PC-3 (cell line): ENCODE data around the gene C1QL2. TPM values are rescaled to one million over a fixed set of nuclear protein-coding genes. Genes with fewer than 3 reads are reported as not detected.

ENCODE experiments used
- ATAC-seq: fragments of 200-7000 bp; cut with Tn5 transposase; 2 replicates; pipeline ENCODE4 v1.9.1; 2020; ENCODE audit warnings: mild to moderate bottlenecking, moderate library complexity
- BruUV-seq: library from RNA; stranded (reverse); fragments of 400-500 nt; replicated peaks from 2 replicates; lab custom pipeline; 2021; lab: Mats Ljungman, UMichigan
- CTCF ChIA-PET: fragments of 300-600 bp; sonication (Branson Sonifier 250); formaldehyde crosslinking; loops from one replicate; lab custom pipeline; 2022; ENCODE audit warnings: antibody characterized with exemption; lab: Charles Lee
- POLR2A ChIA-PET: fragments of 300-600 bp; sonication (Branson Sonifier 250); formaldehyde crosslinking; loops from one replicate; lab custom pipeline; 2022; ENCODE audit warnings: antibody characterized with exemption; ENCODE audit not compliant: unreplicated experiment; lab: Charles Lee
- DNase-seq: peaks from one replicate; pipeline ENCODE4 v3.0.0-alpha.2; 2015
- H2AFZ ChIP-seq: fragments of 300-600 bp; sonication (generic); 2 replicates; pipeline ENCODE4 v1.6.0; 2016; ENCODE audit warnings: antibody characterized with exemption, low read length
- H3F3A ChIP-seq: fragments of 300-600 bp; sonication (generic); one replicate; pipeline ENCODE4 v1.6.0; 2017; ENCODE audit warnings: antibody characterized with exemption, low read length, control low read depth, mild to moderate bottlenecking; ENCODE audit not compliant: unreplicated experiment
- H3K27ac ChIP-seq: fragments of 300-600 bp; sonication (generic); 2 replicates; pipeline ENCODE4 v1.5.1; 2016; ENCODE audit warnings: mild to moderate bottlenecking, low read length
- H3K27me3 ChIP-seq: fragments of 300-600 bp; sonication (generic); 2 replicates; pipeline ENCODE4 v1.6.1; 2016; ENCODE audit warnings: low read length, mixed read lengths
- H3K36me3 ChIP-seq: fragments of 300-600 bp; sonication (generic); 2 replicates; pipeline ENCODE4 v1.6.1; 2016; ENCODE audit warnings: low read depth, mixed run types, low read length, mixed read lengths
- H3K4me1 ChIP-seq: fragments of 300-600 bp; sonication (generic); 2 replicates; pipeline ENCODE4 v1.5.1; 2016; ENCODE audit warnings: low read length; ENCODE audit not compliant: insufficient read depth
- H3K4me2 ChIP-seq: fragments of 300-600 bp; sonication (generic); 2 replicates; pipeline ENCODE4 v1.6.0; 2016; ENCODE audit warnings: low read length
- H3K4me3 ChIP-seq: fragments of 300-600 bp; sonication (generic); 2 replicates; pipeline ENCODE4 v1.5.1; 2016; ENCODE audit warnings: mild to moderate bottlenecking, low read length, mixed read lengths
- H3K79me2 ChIP-seq: fragments of 300-600 bp; sonication (generic); 2 replicates; pipeline ENCODE4 v1.6.1; 2017; ENCODE audit warnings: low read length, mixed read lengths
- H3K9ac ChIP-seq: fragments of 300-600 bp; sonication (generic); 2 replicates; pipeline ENCODE4 v1.6.0; 2016; ENCODE audit warnings: mild to moderate bottlenecking, low read length
- H3K9me2 ChIP-seq: fragments of 300-600 bp; sonication (generic); replicated peaks from 2 replicates; pipeline ENCODE4 v1.6.1; 2016; ENCODE audit warnings: mixed run types, low read length, mixed read lengths
- H3K9me3 ChIP-seq: fragments of 300-600 bp; sonication (generic); 2 replicates; pipeline ENCODE4 v1.6.1; 2016; ENCODE audit warnings: low read length, mixed read lengths
- H4K20me1 ChIP-seq: fragments of 300-600 bp; sonication (generic); 2 replicates; pipeline ENCODE4 v1.6.1; 2016; ENCODE audit warnings: low read length, mixed read lengths
- EZH2 ChIP-seq: fragments of 300-600 bp; sonication (generic); IDR thresholded peaks from one replicate; pipeline ENCODE4 v1.6.1; 2017; ENCODE audit warnings: antibody characterized with exemption, mild to moderate bottlenecking, low read length; ENCODE audit not compliant: unreplicated experiment
- EZH2phosphoT487 ChIP-seq: fragments of 300-600 bp; sonication (generic); IDR thresholded peaks from 2 replicates; pipeline ENCODE4 v1.6.1; 2018; ENCODE audit warnings: mild to moderate bottlenecking, antibody characterized with exemption, low read length, borderline replicate concordance
- intact Hi-C: fragments of 100-400 bp; cut with micrococcal nuclease; formaldehyde crosslinking; loops from 2 replicates; pipeline ENCODE4 v1.9.0; 2023
- total RNA-seq: library from RNA; depleted of rRNA; stranded (reverse); fragments of >200 nt; gene quantifications from 2 replicates; pipeline ENCODE4 v1.2.3, GENCODE V29; 2014
- TF ChIP-seq, protein P1 (sequence below): fragments of 300-600 bp; sonication (generic); conservative IDR thresholded peaks from 2 replicates; pipeline ENCODE4 v1.5.1; 2017; ENCODE audit warnings: antibody characterized with exemption, low read depth, mild to moderate bottlenecking, low read length

Gene C1QL2
- total RNA-seq, 1 experiment from 2014 or later = not detected

DNA sequence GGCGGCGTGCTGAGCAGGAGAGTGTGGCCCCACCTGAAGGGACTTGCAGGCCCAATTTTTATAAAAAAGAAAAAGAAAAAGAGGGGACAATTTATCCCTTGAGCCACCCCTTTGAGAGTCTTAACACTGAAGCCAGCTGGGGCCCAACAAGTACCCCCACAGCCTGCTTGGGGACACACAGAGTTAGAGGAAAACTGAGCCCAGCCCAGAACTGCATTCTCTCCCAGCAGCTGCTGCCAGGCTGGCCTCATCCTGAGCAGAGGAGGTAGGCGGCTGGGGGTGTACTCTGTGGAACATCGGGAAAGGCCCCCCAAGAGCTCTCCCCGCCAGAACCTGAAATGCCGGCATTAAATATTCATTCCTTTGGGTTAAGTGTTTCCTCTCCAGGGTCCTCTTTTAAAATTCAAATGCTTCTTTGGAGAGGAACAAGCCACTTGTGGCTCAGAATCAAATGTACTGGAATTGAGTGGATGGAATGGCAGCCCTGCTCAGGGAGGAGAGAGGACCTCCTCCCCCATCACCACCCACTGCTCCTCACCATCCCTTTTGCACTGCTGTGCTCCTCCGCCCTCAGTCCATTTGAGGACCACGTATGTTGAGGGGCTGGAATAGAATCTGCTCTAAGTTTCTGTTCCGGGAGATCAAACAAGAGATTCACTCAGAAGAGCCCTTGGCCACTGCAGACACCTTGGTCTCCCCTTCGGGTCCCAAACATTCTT is 45.6 kb downstream of the C1QL2 start:
- H3K27me3 ChIP-seq = peaks cover 12% of the 10 kb centered on the region; the same call in 1 of the 2 replicates
- no peak overlapping the region for H3K4me3 ChIP-seq
- H2AFZ ChIP-seq = no peak overlapping the region
- peaks cover 20% of the 10 kb centered on the region for H3K9me3 ChIP-seq
- no peaks in the 10 kb centered on the region for H3F3A ChIP-seq
- BruUV-seq = no TSS peak
- 0 out of 2 replicates have a peak, but pooled peaks cover 3% of the 10 kb centered on the region for H3K4me1 ChIP-seq
- H3K9ac ChIP-seq = no peak overlapping the region
- no peaks in the 10 kb centered on the region for H4K20me1 ChIP-seq
- no peaks in the 10 kb centered on the region for H3K79me2 ChIP-seq
- TF ChIP-seq EZH2phosphoT487 (no peak), EZH2 (no peak)
- TF ChIP-seq, protein P1, sequence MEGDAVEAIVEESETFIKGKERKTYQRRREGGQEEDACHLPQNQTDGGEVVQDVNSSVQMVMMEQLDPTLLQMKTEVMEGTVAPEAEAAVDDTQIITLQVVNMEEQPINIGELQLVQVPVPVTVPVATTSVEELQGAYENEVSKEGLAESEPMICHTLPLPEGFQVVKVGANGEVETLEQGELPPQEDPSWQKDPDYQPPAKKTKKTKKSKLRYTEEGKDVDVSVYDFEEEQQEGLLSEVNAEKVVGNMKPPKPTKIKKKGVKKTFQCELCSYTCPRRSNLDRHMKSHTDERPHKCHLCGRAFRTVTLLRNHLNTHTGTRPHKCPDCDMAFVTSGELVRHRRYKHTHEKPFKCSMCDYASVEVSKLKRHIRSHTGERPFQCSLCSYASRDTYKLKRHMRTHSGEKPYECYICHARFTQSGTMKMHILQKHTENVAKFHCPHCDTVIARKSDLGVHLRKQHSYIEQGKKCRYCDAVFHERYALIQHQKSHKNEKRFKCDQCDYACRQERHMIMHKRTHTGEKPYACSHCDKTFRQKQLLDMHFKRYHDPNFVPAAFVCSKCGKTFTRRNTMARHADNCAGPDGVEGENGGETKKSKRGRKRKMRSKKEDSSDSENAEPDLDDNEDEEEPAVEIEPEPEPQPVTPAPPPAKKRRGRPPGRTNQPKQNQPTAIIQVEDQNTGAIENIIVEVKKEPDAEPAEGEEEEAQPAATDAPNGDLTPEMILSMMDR = no peak
- DNase-seq = no peak
- no peaks in the 10 kb centered on the region for H3K9me2 ChIP-seq
- no peak overlapping the region for H3K27ac ChIP-seq
- intact Hi-C loops = no loop called here
- POLR2A ChIA-PET = no interaction called here
- no peak for ATAC-seq
- no peak overlapping the region for H3K4me2 ChIP-seq
- CTCF ChIA-PET = no interaction called here
- peaks cover 6% of the 10 kb centered on the region; the same call in 1 of the 2 replicates for H3K36me3 ChIP-seq

DNA sequence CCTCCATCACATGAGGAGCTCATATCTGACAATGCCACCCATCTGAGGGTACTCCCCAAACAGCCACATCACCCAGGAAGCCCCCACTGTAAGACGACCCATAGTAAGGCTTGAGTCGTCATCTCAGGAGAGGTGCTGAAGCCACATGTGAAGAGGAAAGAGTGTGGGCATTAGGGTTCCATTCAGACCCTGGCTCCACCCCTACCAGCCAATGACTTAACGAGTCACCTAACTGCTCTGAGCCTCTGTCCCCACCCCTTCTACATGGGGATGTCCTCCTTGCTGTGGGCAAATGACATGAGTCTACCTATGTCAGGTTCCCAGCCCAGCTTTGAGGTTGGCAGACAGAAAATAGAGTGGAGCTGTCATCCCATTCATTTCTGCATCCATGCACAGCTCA is 46.3 kb downstream of the C1QL2 start:
- no TSS peak for BruUV-seq
- ATAC-seq = no peak

DNA sequence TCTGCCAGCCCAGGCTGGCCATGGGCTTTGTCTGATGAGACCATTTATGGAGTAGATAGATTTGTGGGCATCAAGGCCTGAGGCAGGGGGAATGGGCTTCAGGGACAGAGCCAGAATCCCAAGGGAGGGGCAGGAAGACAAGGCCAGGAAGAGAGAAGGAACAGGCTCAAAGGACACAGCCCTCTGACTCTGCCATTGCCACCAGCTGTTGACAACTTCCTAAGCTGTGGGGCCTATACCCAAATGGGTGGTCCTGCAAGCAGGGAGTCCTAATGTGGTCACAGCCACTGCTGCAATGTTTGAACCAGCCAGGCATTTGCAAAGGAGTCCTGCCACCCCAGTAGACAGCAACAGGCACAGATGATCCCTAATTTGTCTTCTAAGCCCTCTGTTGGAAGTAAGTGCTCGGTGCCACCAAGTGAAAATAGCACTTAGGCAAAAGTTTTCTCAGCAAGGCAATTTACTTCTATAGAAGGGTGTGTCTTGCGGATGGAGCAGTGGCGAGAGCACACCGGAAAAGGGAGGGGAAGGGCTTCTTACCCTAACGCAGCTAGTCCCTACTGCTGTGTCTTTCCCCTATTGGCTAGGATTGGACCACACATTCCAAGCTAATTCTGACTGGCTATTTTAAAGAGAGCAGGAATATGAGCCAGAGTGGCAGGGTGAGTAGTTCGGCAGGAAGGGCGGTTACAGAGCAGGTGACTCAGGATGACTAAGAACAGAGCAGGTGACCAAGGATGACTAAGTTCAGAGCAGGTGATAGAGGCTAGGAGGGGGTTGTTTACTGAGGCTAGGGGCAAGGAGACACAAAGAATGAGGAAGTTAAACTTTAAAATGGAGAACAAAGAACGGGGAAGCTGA is 47.2 kb downstream of the C1QL2 start:
- intact Hi-C loops = no loop called here
- Histone ChIP-seq H3K36me3 (peaks cover 6% of the 10 kb centered on the region; the same call in 1 of the 2 replicates), H4K20me1 (no peaks in the 10 kb centered on the region), H2AFZ (0 out of 2 replicates have a peak overlapping the region, but pooled peaks have one; percentile 6), H3K4me3 (no peak overlapping the region; the same call in 1 of the 2 replicates), H3K9me3 (peaks cover 20% of the 10 kb centered on the region), H3K4me2 (no peak overlapping the region), H3K79me2 (no peaks in the 10 kb centered on the region), H3K9me2 (no peaks in the 10 kb centered on the region), H3K4me1 (0 out of 2 replicates have a peak, but pooled peaks cover 3% of the 10 kb centered on the region), H3K27ac (peak overlapping the region; percentile 55), H3K9ac (no peak overlapping the region), H3K27me3 (0 out of 2 replicates have a peak, but pooled peaks cover 4% of the 10 kb centered on the region), H3F3A (no peaks in the 10 kb centered on the region)
- DNase-seq (peak; percentile 64), ATAC-seq (no peak)
- POLR2A ChIA-PET = no interaction called here
- CTCF ChIA-PET = no interaction called here
- TF ChIP-seq, protein P1 = no peak
- no peak for TF ChIP-seq EZH2
- BruUV-seq = no TSS peak

More for the DNA sequence above, 46.3 kb downstream of the C1QL2 start:
- Histone ChIP-seq H2AFZ (0 out of 2 replicates have a peak overlapping the region, but pooled peaks have one; percentile 6), H3K9me3 (peaks cover 20% of the 10 kb centered on the region), H3K36me3 (peaks cover 6% of the 10 kb centered on the region; the same call in 1 of the 2 replicates), H3K4me1 (0 out of 2 replicates have a peak, but pooled peaks cover 3% of the 10 kb centered on the region), H3F3A (no peaks in the 10 kb centered on the region), H3K27me3 (peaks cover 11% of the 10 kb centered on the region; the same call in 1 of the 2 replicates), H3K27ac (peak overlapping the region; percentile 55), H3K9me2 (no peaks in the 10 kb centered on the region), H3K4me2 (no peak overlapping the region), H3K4me3 (no peak overlapping the region), H3K79me2 (no peaks in the 10 kb centered on the region), H3K9ac (no peak overlapping the region), H4K20me1 (no peaks in the 10 kb centered on the region)
- ChIA-PET POLR2A (no interaction called here), CTCF (no interaction called here)
- TF ChIP-seq EZH2 = no peak
- intact Hi-C loops = no loop called here
- no peak for DNase-seq
